ENCODE data around the gene ICOS.

GRCh38 chr2:203949228-203949627 is 12.7 kb downstream of the ICOS start:
- TF ChIP-seq EZH2 (IDR thresholded peaks at IDR 0.05; ENCODE audit: borderline replicate concordance, low read length) (no peak), CTCF (conservative IDR thresholded peaks at IDR 0.05 in 1 of 2, IDR thresholded peaks at IDR 0.05 in 1 of 2; ENCODE audit: extremely low read depth in 1 of 2, insufficient read depth in 1 of 2, low read depth in 1 of 2, low read length in 2 of 2) (no peak)

All from mammary epithelial cell (primary cell).